PC-9 (cell line): ENCODE measurements around the gene SANBR. TPM values are rescaled to one million over a fixed set of nuclear protein-coding genes. Genes with fewer than 3 reads are reported as not detected.

ENCODE experiments used
- BruUV-seq: library from RNA; stranded (reverse); fragments of 400-500 nt; replicated peaks from 2 replicates; lab custom pipeline; 2021; lab: Mats Ljungman, UMichigan
- CTCF ChIA-PET: fragments of 300-600 bp; sonication (Branson Sonifier 250); formaldehyde crosslinking; loops from one replicate; lab custom pipeline; 2022; ENCODE audit warnings: antibody characterized with exemption; lab: Charles Lee
- POLR2A ChIA-PET: fragments of 300-600 bp; sonication (Branson Sonifier 250); formaldehyde crosslinking; loops from one replicate; lab custom pipeline; 2022; ENCODE audit warnings: antibody characterized with exemption; ENCODE audit not compliant: unreplicated experiment; lab: Charles Lee
- DNase-seq, 2 experiments: peaks; one replicate each; pipeline versions ENCODE4 v3.0.0 to v3.0.0-alpha.2; 2015 to 2022; ENCODE audit warnings: mixed read lengths in 1 of 2
- H2AFZ ChIP-seq: fragments of 200-600 bp; sonication (generic); 2 replicates; pipeline ENCODE4 v1.8.1; 2017; ENCODE audit warnings: antibody characterized with exemption
- H3F3A ChIP-seq: fragments of 200-600 bp; sonication (generic); 2 replicates; pipeline ENCODE4 v1.8.1; 2017; ENCODE audit warnings: antibody characterized with exemption, mild to moderate bottlenecking, low read depth; ENCODE audit not compliant: insufficient read depth
- H3K27ac ChIP-seq: fragments of 200-600 bp; sonication (generic); 2 replicates; pipeline ENCODE4 v1.6.1; 2016; ENCODE audit warnings: mixed run types
- H3K27me3 ChIP-seq: fragments of 200-600 bp; sonication (generic); 2 replicates; pipeline ENCODE4 v1.6.1; 2016; ENCODE audit warnings: low read depth, mixed run types; ENCODE audit not compliant: insufficient read depth
- H3K36me3 ChIP-seq: fragments of 200-600 bp; sonication (generic); 2 replicates; pipeline ENCODE4 v1.6.1; 2016; ENCODE audit warnings: low read depth, mixed run types
- H3K4me1 ChIP-seq: fragments of 200-600 bp; sonication (generic); replicated peaks from 2 replicates; pipeline ENCODE4 v1.6.1; 2016; ENCODE audit warnings: mixed run types; ENCODE audit not compliant: insufficient read depth
- H3K4me2 ChIP-seq: fragments of 200-600 bp; sonication (generic); 2 replicates; pipeline ENCODE4 v1.6.1; 2017; ENCODE audit warnings: mixed run types
- H3K4me3 ChIP-seq: fragments of 200-600 bp; sonication (generic); 2 replicates; pipeline ENCODE4 v1.6.1; 2016; ENCODE audit warnings: mixed run types
- H3K79me2 ChIP-seq: fragments of 200-600 bp; sonication (generic); 2 replicates; pipeline ENCODE4 v1.6.1; 2017; ENCODE audit warnings: low read depth, mixed run types
- H3K9me2 ChIP-seq: fragments of 200-600 bp; sonication (generic); 2 replicates; pipeline ENCODE4 v1.8.1; 2017; ENCODE audit warnings: mild to moderate bottlenecking; ENCODE audit not compliant: insufficient read depth
- H3K9me3 ChIP-seq: fragments of 200-600 bp; sonication (generic); 2 replicates; pipeline ENCODE4 v1.8.1; 2016; ENCODE audit warnings: low read depth; ENCODE audit not compliant: insufficient read depth
- H4K20me1 ChIP-seq: fragments of 200-600 bp; sonication (generic); 2 replicates; pipeline ENCODE4 v1.8.1; 2017; ENCODE audit not compliant: insufficient read depth
- CTCF ChIP-seq: fragments of 200-600 bp; sonication (generic); conservative IDR thresholded peaks from 2 replicates; pipeline ENCODE4 v1.6.1; 2017; ENCODE audit warnings: mixed run types, antibody characterized with exemption, mild to moderate bottlenecking, moderate library complexity
- EZH2 ChIP-seq: fragments of 200-600 bp; sonication (generic); IDR thresholded peaks from 2 replicates; pipeline ENCODE4 v1.8.0; 2017; ENCODE audit warnings: antibody characterized with exemption, low read depth
- intact Hi-C: fragments of 100-400 bp; cut with micrococcal nuclease; formaldehyde crosslinking; loops from one replicate; pipeline ENCODE4 v1.10.0; 2022; ENCODE audit not compliant: unreplicated experiment
- total RNA-seq: library from RNA; stranded (reverse); gene quantifications from 2 replicates; pipeline ENCODE4 v1.2.3, GENCODE V29; 2021

The SANBR gene
- total RNA-seq, 1 experiment from 2014 or later = 12.6 TPM

- CTCF ChIA-PET = no interaction called here
- POLR2A ChIA-PET = no interaction called here
- DNase-seq = no peak
- Histone ChIP-seq H3K9me2 (no peaks in the 10 kb centered on the region), H3K27ac (no peak overlapping the region), H3F3A (no peaks in the 10 kb centered on the region), H3K4me1 (no peaks in the 10 kb centered on the region), H3K9me3 (no peaks in the 10 kb centered on the region), H3K4me2 (no peak overlapping the region), H2AFZ (no peak overlapping the region), H3K4me3 (no peak overlapping the region), H4K20me1 (no peaks in the 10 kb centered on the region), H3K36me3 (no peaks in the 10 kb centered on the region), H3K79me2 (no peaks in the 10 kb centered on the region), H3K27me3 (no peaks in the 10 kb centered on the region)
- TF ChIP-seq CTCF (no peak), EZH2 (no peak)
- no TSS peak for BruUV-seq
- intact Hi-C loops = no loop called here
These were observed 30.8 kb downstream of the SANBR start for GRCh38 chr2:61096438-61096837.

DNA sequence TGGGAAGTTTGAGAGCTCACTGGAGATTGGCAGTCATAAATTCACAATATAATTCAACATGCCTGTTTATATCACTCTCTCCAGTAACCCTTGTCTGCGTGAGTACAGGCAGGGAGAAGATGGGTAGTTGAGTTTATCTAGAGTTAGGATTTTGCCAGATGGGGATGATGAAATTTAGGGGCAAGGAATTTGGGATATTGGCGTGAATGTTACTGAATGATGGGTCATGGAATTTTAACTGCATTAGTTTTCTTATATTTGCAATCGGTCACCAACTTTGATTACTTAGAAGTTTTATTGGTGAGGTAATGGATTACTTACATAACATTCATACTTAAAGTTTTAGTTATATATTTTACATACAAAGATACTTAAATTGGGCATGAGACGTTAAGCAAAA lies 35.1 kb downstream of the SANBR start:
- POLR2A ChIA-PET = no interaction called here
- intact Hi-C loops = no loop called here

GRCh38 chr2:61109291-61109690 lies 43.6 kb downstream of the SANBR start:
- DNase-seq = peak in 1 of 2 experiments; percentile 86
- no peak overlapping the region for H3K4me3 ChIP-seq
- H2AFZ ChIP-seq = no peak overlapping the region
- H4K20me1 ChIP-seq = no peaks in the 10 kb centered on the region
- no peaks in the 10 kb centered on the region for H3K36me3 ChIP-seq
- H3K4me1 ChIP-seq = peaks cover 19% of the 10 kb centered on the region
- TF ChIP-seq CTCF (no peak), EZH2 (no peak)
- intact Hi-C loops = no loop called here
- H3K27ac ChIP-seq = peak overlapping the region; percentile 51
- peak overlapping the region; percentile 26; the same call in 1 of the 2 replicates for H3K4me2 ChIP-seq
- H3K79me2 ChIP-seq = no peaks in the 10 kb centered on the region
- ChIA-PET POLR2A (interaction anchor here (0.5 to 0.9 kb wide), 3 partner anchors 35 to 671 kb away, joined by 3 to 14 read pairs (median 6); no protein-coding TSS in a partner anchor), CTCF (interaction anchor here (0.7 kb wide), 1 partner anchor 615 kb away, joined by 3 read pairs; no protein-coding TSS in a partner anchor)
- BruUV-seq = no TSS peak
- peaks cover 15% of the 10 kb centered on the region; the same call in 1 of the 2 replicates for H3F3A ChIP-seq
- H3K27me3 ChIP-seq = no peaks in the 10 kb centered on the region
- H3K9me2 ChIP-seq = no peaks in the 10 kb centered on the region; the same call in 1 of the 2 replicates
- no peaks in the 10 kb centered on the region for H3K9me3 ChIP-seq

More for the DNA sequence above, 35.1 kb downstream of the SANBR start:
- no peaks in the 10 kb centered on the region for H3K27me3 ChIP-seq
- CTCF ChIA-PET = no interaction called here
- no peaks in the 10 kb centered on the region for H4K20me1 ChIP-seq
- H3K9me3 ChIP-seq = no peaks in the 10 kb centered on the region
- H3K9me2 ChIP-seq = no peaks in the 10 kb centered on the region; the same call in 1 of the 2 replicates
- H3K4me2 ChIP-seq = no peak overlapping the region
- no peaks in the 10 kb centered on the region for H3F3A ChIP-seq
- no peak overlapping the region for H3K4me3 ChIP-seq
- no peaks in the 10 kb centered on the region for H3K4me1 ChIP-seq
- TF ChIP-seq CTCF = no peak
- no peak for TF ChIP-seq EZH2
- BruUV-seq = no TSS peak
- no peaks in the 10 kb centered on the region for H3K79me2 ChIP-seq
- no peaks in the 10 kb centered on the region for H3K36me3 ChIP-seq
- H3K27ac ChIP-seq = no peak overlapping the region
- no peak for DNase-seq
- no peak overlapping the region for H2AFZ ChIP-seq
